ENCODE measurements around the gene SCFD1.
"Not testable (repeated sequence)": the region's sequence is repeated elsewhere in the genome, so short reads cannot be mapped to it uniquely, and the experiment has no call there.

The SCFD1 gene

GRCh38 chr14:30597504-30597903 lies 24.6 kb upstream of the SCFD1 start:
- DNase-seq (ENCODE audit: low read depth), result no peak
- TF ChIP-seq CTCF (IDR thresholded peaks at IDR 0.05; ENCODE audit: control insufficient read depth, insufficient read depth, low read depth, low read length, missing control alignments), result no peak
- no peak overlapping the region for H3K4me3 ChIP-seq (ENCODE audit: control insufficient read depth, low read depth, low read length)

GRCh38 chr14:30600922-30601918 lies 20.9 kb upstream of the SCFD1 start:
- no peak for DNase-seq (ENCODE audit: low read depth)
- H3K4me3 ChIP-seq (ENCODE audit: control insufficient read depth, low read depth, low read length), result no peak overlapping the region
- no peak for TF ChIP-seq CTCF (IDR thresholded peaks at IDR 0.05; ENCODE audit: control insufficient read depth, insufficient read depth, low read depth, low read length, missing control alignments)

- no peak overlapping the region for H3K4me3 ChIP-seq (ENCODE audit: control insufficient read depth, low read depth, low read length)
- TF ChIP-seq CTCF (IDR thresholded peaks at IDR 0.05; ENCODE audit: control insufficient read depth, insufficient read depth, low read depth, low read length, missing control alignments), result no peak
- DNase-seq (ENCODE audit: low read depth), result no peak
Observed at GRCh38 chr14:30603402-30603801, 18.7 kb upstream of the SCFD1 start.

- not testable (repeated sequence) for H3K4me3 ChIP-seq (ENCODE audit: control insufficient read depth, low read depth, low read length); DNase-seq (ENCODE audit: low read depth)
Observed at GRCh38 chr14:30604696-30605095, 17.4 kb upstream of the SCFD1 start.

- H3K4me3 ChIP-seq (ENCODE audit: control insufficient read depth, low read depth, low read length), result no peak overlapping the region
- no peak for TF ChIP-seq CTCF (IDR thresholded peaks at IDR 0.05; ENCODE audit: control insufficient read depth, insufficient read depth, low read depth, low read length, missing control alignments)
- no peak for DNase-seq (ENCODE audit: low read depth)
Observed at GRCh38 chr14:30607156-30607780, 14.9 kb upstream of the SCFD1 start.

GRCh38 chr14:30608533-30609006 lies 13.5 kb upstream of the SCFD1 start:
- no peak overlapping the region for H3K4me3 ChIP-seq (ENCODE audit: control insufficient read depth, low read depth, low read length)
- no peak for DNase-seq (ENCODE audit: low read depth)
- TF ChIP-seq CTCF (IDR thresholded peaks at IDR 0.05; ENCODE audit: control insufficient read depth, insufficient read depth, low read depth, low read length, missing control alignments), result no peak

GRCh38 chr14:30610787-30611343 lies 11.3 kb upstream of the SCFD1 start:
- DNase-seq (ENCODE audit: low read depth), result no peak
- H3K4me3 ChIP-seq (ENCODE audit: control insufficient read depth, low read depth, low read length), result no peak overlapping the region
- peak; percentile 30 for TF ChIP-seq CTCF (IDR thresholded peaks at IDR 0.05; ENCODE audit: control insufficient read depth, insufficient read depth, low read depth, low read length, missing control alignments)

Data from AG09309 (cell line).